Measurements from ENCODE around the gene SOBP.

GRCh38 chr6:107506145-107506544 lies 16.2 kb downstream of the SOBP start:
- TF ChIP-seq YY1 (IDR thresholded peaks at IDR 0.05; ENCODE audit: insufficient read depth, insufficient read length) (no peak), SUZ12 (IDR thresholded peaks at IDR 0.05; ENCODE audit: extremely low read depth, insufficient read depth, insufficient read length) (no peak), ZNF274 (IDR thresholded peaks at IDR 0.05; ENCODE audit: low read depth, low read length) (no peak)
